H1 (cell line): ENCODE measurements around the gene RGS9BP. TPM values are rescaled to one million over a fixed set of nuclear protein-coding genes. Genes with fewer than 3 reads are reported as not detected.

ENCODE experiments used
- FOSL1 ChIP-seq: IDR thresholded peaks from 2 replicates; pipeline ENCODE4 v1.6.1; 2011; ENCODE audit warnings: mild to moderate bottlenecking, low read depth, low read length, moderate library complexity; ENCODE audit not compliant: insufficient read depth
- PHF8 ChIP-seq: fragments of 200-600 bp; sonication (generic); conservative IDR thresholded peaks from 2 replicates; pipeline ENCODE4 v1.7.1; 2012; ENCODE audit warnings: low read depth, mild to moderate bottlenecking, inconsistent platforms, low read length, moderate library complexity
- SIN3A ChIP-seq, 2 experiments: IDR thresholded peaks in 1 of 2; conservative IDR thresholded peaks in 1 of 2; 2 replicates each; pipeline ENCODE4 v1.6.1; 2011 to 2012; ENCODE audit warnings: low read length in 2 of 2, improper control_type of control experiment in 1 of 2, low read depth in 1 of 2, mild to moderate bottlenecking in 1 of 2
- SUZ12 ChIP-seq: fragments of 200-600 bp; sonication (generic); IDR thresholded peaks from 2 replicates; pipeline ENCODE4 v1.6.1; 2012; ENCODE audit warnings: mild to moderate bottlenecking, inconsistent platforms, low read length, moderate library complexity, mixed read lengths
- TBP ChIP-seq: IDR thresholded peaks from 2 replicates; pipeline ENCODE4 v1.6.1; 2011; ENCODE audit warnings: low read depth, low read length, improper control_type of control experiment
- TCF12 ChIP-seq: IDR thresholded peaks from 2 replicates; pipeline ENCODE4 v1.6.1; 2011; ENCODE audit warnings: low read depth, mild to moderate bottlenecking, low read length
- polyA plus RNA-seq, 7 experiments: library from polyadenylated mRNA; depleted of rRNA in 3 of 7; stranded (reverse) in 5 of 7; unstranded in 2 of 7; fragments of >200 nt in 5 of 7; fragments of 200-250 nt in 2 of 7; gene quantifications; 1 replicate in 5 of 7; 2 replicates in 1 of 7; 4 replicates in 1 of 7; pipeline versions ENCODE4 v1.2.1 to v1.2.3, GENCODE V29; 2011 to 2013; ENCODE audit warnings: missing spikeins in 2 of 7, mixed read lengths in 2 of 7
- total RNA-seq: library from RNA; stranded (reverse); fragmentation: NEBNext Ultra II Directional; extraction: Animal tissue kit (Norgen Biotek cat#: 25700); gene quantifications from 2 replicates; pipeline ENCODE4 v1.2.1, GENCODE V29; 2021

RGS9BP gene
- total and polyA plus RNA-seq, 2 of the 8 experiments (the other 6 are each of a cell fraction or from before 2014, with no cell fraction given) = 0.11 to 0.26 TPM

DNA sequence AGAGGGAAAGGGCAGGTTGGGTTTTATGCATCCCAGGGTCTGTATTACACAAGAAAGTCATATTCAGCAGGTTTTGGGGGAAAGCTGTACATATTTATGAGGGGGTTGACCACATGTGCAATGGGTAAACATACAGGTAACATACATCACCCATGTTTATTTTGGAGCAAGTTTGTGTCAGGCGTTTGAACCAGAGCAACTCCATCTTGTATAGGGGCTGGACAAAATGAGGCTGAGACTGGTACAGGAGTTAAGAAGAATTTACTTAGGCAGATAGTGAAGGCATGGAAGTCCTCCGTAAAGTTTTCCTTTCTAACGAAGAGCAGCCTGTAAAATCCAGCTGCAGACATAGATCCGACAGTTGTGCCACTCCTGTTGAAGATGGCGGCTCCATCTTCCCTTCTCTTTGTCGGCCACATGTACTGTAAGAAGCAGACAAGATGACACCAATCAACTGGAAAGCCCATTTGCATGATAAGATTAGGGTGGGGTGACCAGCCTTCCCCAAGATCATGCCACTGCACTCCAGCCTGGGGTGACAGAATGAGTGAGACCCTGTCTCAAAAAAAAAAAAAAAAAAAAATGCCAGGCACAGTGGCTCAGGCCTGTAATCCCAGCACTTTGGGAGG lies 11.3 kb downstream of the RGS9BP start (continued):
- TF ChIP-seq PHF8 (no peak), TBP (no peak), SIN3A (conservative IDR thresholded peaks at IDR 0.05 in 1 of 2, IDR thresholded peaks at IDR 0.05 in 1 of 2; ENCODE audit: low read depth in 1 of 2, low read length in 2 of 2) (no peak), SUZ12 (no peak), TCF12 (no peak), FOSL1 (no peak)
